Measurements from ENCODE around the gene GOLGA2. TPM values are rescaled to one million over a fixed set of nuclear protein-coding genes. Genes with fewer than 3 reads are reported as not detected.

Gene GOLGA2
- total RNA-seq, 1 experiment from 2014 or later: 87.0 TPM

GRCh38 chr9:128244837-128245231, 31.0 kb downstream of the GOLGA2 start:
- BruUV-seq (replicated peaks): no TSS peak
- CTCF ChIA-PET: interaction anchor here (0.6 kb wide), 1 partner anchor 10 kb away, joined by 11 read pairs; no protein-coding TSS in a partner anchor
- intact Hi-C loops (cut with micrococcal nuclease; ENCODE audit: unreplicated experiment): no loop called here
- no peaks in the 10 kb centered on the region for H3K27me3 ChIP-seq (replicated peaks; ENCODE audit: insufficient read depth, low read depth, low read length, poor library complexity)
- no peaks in the 10 kb centered on the region for H3K9me3 ChIP-seq (ENCODE audit: low read depth, low read length, poor library complexity, severe bottlenecking)
- TF ChIP-seq CTCF (conservative IDR thresholded peaks at IDR 0.05; ENCODE audit: low read depth, low read length): no peak
- TF ChIP-seq EZH2 (IDR thresholded peaks at IDR 0.05; ENCODE audit: borderline replicate concordance, low read depth, low read length, poor library complexity, severe bottlenecking): no peak
- H3K36me3 ChIP-seq (ENCODE audit: insufficient read depth, low read length, poor library complexity, severe bottlenecking): no peaks in the 10 kb centered on the region
- H3K4me1 ChIP-seq (ENCODE audit: insufficient read depth, low read length, poor library complexity, severe bottlenecking): peaks cover 7% of the 10 kb centered on the region
- no peak overlapping the region for H3K27ac ChIP-seq (ENCODE audit: low read depth, low read length, poor library complexity, severe bottlenecking)
- no peak overlapping the region for H3K4me3 ChIP-seq (ENCODE audit: low read depth, low read length, poor library complexity, severe bottlenecking)
- POLR2A ChIA-PET (ENCODE audit: low non-redundant PET): no interaction called here
- peak; percentile 42 for DNase-seq (ENCODE audit: low spot score)

- no peak for DNase-seq (ENCODE audit: low spot score)
- Histone ChIP-seq H3K4me1 (ENCODE audit: insufficient read depth, low read length, poor library complexity, severe bottlenecking) (peaks cover 7% of the 10 kb centered on the region), H3K27ac (ENCODE audit: low read depth, low read length, poor library complexity, severe bottlenecking) (no peak overlapping the region), H3K27me3 (replicated peaks; ENCODE audit: insufficient read depth, low read depth, low read length, poor library complexity) (no peaks in the 10 kb centered on the region), H3K9me3 (ENCODE audit: low read depth, low read length, poor library complexity, severe bottlenecking) (no peaks in the 10 kb centered on the region), H3K4me3 (ENCODE audit: low read depth, low read length, poor library complexity, severe bottlenecking) (no peak overlapping the region), H3K36me3 (ENCODE audit: insufficient read depth, low read length, poor library complexity, severe bottlenecking) (no peaks in the 10 kb centered on the region)
- TF ChIP-seq EZH2 (IDR thresholded peaks at IDR 0.05; ENCODE audit: borderline replicate concordance, low read depth, low read length, poor library complexity, severe bottlenecking) (no peak), CTCF (conservative IDR thresholded peaks at IDR 0.05; ENCODE audit: low read depth, low read length) (no peak)
- intact Hi-C loops (cut with micrococcal nuclease; ENCODE audit: unreplicated experiment): no loop called here
- ChIA-PET POLR2A (ENCODE audit: low non-redundant PET) (no interaction called here), CTCF (interaction anchor here (0.6 kb wide), 1 partner anchor 11 kb away, joined by 11 read pairs; no protein-coding TSS in a partner anchor)
- no TSS peak for BruUV-seq (replicated peaks)
Measured at GRCh38 chr9:128244091-128244836, 31.5 kb downstream of the GOLGA2 start.

GRCh38 chr9:128243215-128244018, 32.4 kb downstream of the GOLGA2 start:
- no peak for DNase-seq (ENCODE audit: low spot score)
- no peak overlapping the region for H3K27ac ChIP-seq (ENCODE audit: low read depth, low read length, poor library complexity, severe bottlenecking)
- CTCF ChIA-PET: no interaction called here

More at GRCh38 chr9:128243215-128244018, 32.4 kb downstream of the GOLGA2 start:
- intact Hi-C loops (cut with micrococcal nuclease; ENCODE audit: unreplicated experiment): no loop called here
- H3K4me1 ChIP-seq (ENCODE audit: insufficient read depth, low read length, poor library complexity, severe bottlenecking): peaks cover 7% of the 10 kb centered on the region
- BruUV-seq (replicated peaks): no TSS peak
- POLR2A ChIA-PET (ENCODE audit: low non-redundant PET): no interaction called here
- H3K9me3 ChIP-seq (ENCODE audit: low read depth, low read length, poor library complexity, severe bottlenecking): no peaks in the 10 kb centered on the region
- no peak overlapping the region for H3K4me3 ChIP-seq (ENCODE audit: low read depth, low read length, poor library complexity, severe bottlenecking)
- no peaks in the 10 kb centered on the region for H3K36me3 ChIP-seq (ENCODE audit: insufficient read depth, low read length, poor library complexity, severe bottlenecking)
- H3K27me3 ChIP-seq (replicated peaks; ENCODE audit: insufficient read depth, low read depth, low read length, poor library complexity): no peaks in the 10 kb centered on the region
- TF ChIP-seq CTCF (conservative IDR thresholded peaks at IDR 0.05; ENCODE audit: low read depth, low read length): no peak
- TF ChIP-seq EZH2 (IDR thresholded peaks at IDR 0.05; ENCODE audit: borderline replicate concordance, low read depth, low read length, poor library complexity, severe bottlenecking): no peak

Data from A673 (cell line).